A549 (cell line): Measurements from ENCODE around the gene PEPD. TPM values are rescaled to one million over a fixed set of nuclear protein-coding genes. Genes with fewer than 3 reads are reported as not detected.

ENCODE experiments used
- ATAC-seq, 2 experiments: fragments of 200-7000 bp in 1 of 2; fragments of >200 bp in 1 of 2; cut with Nextera tagmentation in 1 of 2; cut with Tn5 transposase in 1 of 2; 3 replicates each; pipeline versions ENCODE4 v1.8.0 to v1.9.1; 2018 to 2020; ENCODE audit warnings: mild to moderate bottlenecking in 1 of 2, moderate library complexity in 1 of 2
- CTCF ChIA-PET: fragments of 300-600 bp; sonication (Branson Sonifier 250); formaldehyde crosslinking; extraction: SDS; loops from one replicate; lab custom pipeline; 2021; ENCODE audit warnings: antibody characterized with exemption, inconsistent platforms; lab: Yijun Ruan, JAX
- POLR2A ChIA-PET: fragments of 350-600 bp; formaldehyde crosslinking; extraction: SDS; loops from one replicate; lab custom pipeline; 2021; ENCODE audit warnings: antibody characterized with exemption, inconsistent platforms; lab: Yijun Ruan, JAX
- DNase-seq, 2 experiments: peaks; one replicate each; pipeline versions ENCODE4 v3.0.0 to v3.0.0-alpha.2; 2011 to 2016; ENCODE audit warnings: low read depth in 1 of 2, low spot score in 1 of 2
- FAIRE-seq: peaks from 2 replicates; lab custom pipeline; 2011; peaks lifted over from hg19 to GRCh38; lab: Jason Lieb, UNC
- H3K27ac ChIP-seq, 2 experiments: fragments of >200 bp; sonication (Bioruptor Twin); formaldehyde crosslinking; 3 replicates each; pipeline ENCODE4 v1.5.1; 2016 to 2017
- H3K4me1 ChIP-seq: fragments of >200 bp; sonication (Bioruptor Twin); formaldehyde crosslinking; 3 replicates; pipeline ENCODE4 v1.6.1; 2016
- H3K4me2 ChIP-seq: fragments of >200 bp; sonication (Bioruptor Twin); formaldehyde crosslinking; 3 replicates; pipeline ENCODE4 v1.6.1; 2016
- H3K4me3 ChIP-seq: fragments of >200 bp; sonication (Bioruptor Twin); formaldehyde crosslinking; 3 replicates; pipeline ENCODE4 v1.5.1; 2016
- H3K9me3 ChIP-seq: fragments of >200 bp; sonication (Bioruptor Twin); formaldehyde crosslinking; 3 replicates; pipeline ENCODE4 v1.6.1; 2016
- ATOH8 ChIP-seq: fragments of 250-450 bp; sonication (Bioruptor Pico); IDR thresholded peaks from 2 replicates; pipeline ENCODE4 v1.5.0; 2020; ENCODE audit warnings: low read depth, mild to moderate bottlenecking, moderate library complexity
- BHLHE40 ChIP-seq: IDR thresholded peaks from 2 replicates; pipeline ENCODE4 v1.6.1; 2012; ENCODE audit warnings: low read depth, low read length, inconsistent platforms
- CBX2 ChIP-seq: fragments of 200-600 bp; sonication (generic); IDR thresholded peaks from 2 replicates; pipeline ENCODE4 v1.6.1; 2016; ENCODE audit warnings: low read depth, mild to moderate bottlenecking, borderline replicate concordance
- CEBPB ChIP-seq, 2 experiments: fragments of >200 bp in 1 of 2; sonication (Bioruptor Twin) in 1 of 2; formaldehyde crosslinking in 1 of 2; IDR thresholded peaks; 2 replicates each; pipeline ENCODE4 v1.6.1; 2012 to 2016
- EHF ChIP-seq: fragments of 250-450 bp; sonication (Bioruptor Pico); IDR thresholded peaks from 2 replicates; pipeline ENCODE4 v1.5.0; 2020; ENCODE audit warnings: mild to moderate bottlenecking
- ESRRA ChIP-seq: fragments of 150-350 bp; IDR thresholded peaks from 2 replicates; pipeline ENCODE4 v1.6.1; 2014; ENCODE audit warnings: mild to moderate bottlenecking, low read length, borderline replicate concordance
- FOXS1 ChIP-seq: fragments of 250-450 bp; sonication (Bioruptor Pico); IDR thresholded peaks from 2 replicates; pipeline ENCODE4 v1.5.0; 2020; ENCODE audit warnings: mild to moderate bottlenecking, moderate library complexity
- HDAC2 ChIP-seq: fragments of 200-600 bp; sonication (generic); IDR thresholded peaks from 2 replicates; pipeline ENCODE4 v1.6.1; 2016
- JUN ChIP-seq, 2 experiments: fragments of >200 bp; sonication (Bioruptor Twin); formaldehyde crosslinking; IDR thresholded peaks; 2 replicates in 1 of 2; 3 replicates in 1 of 2; pipeline ENCODE4 v1.6.1; 2016 to 2017
- KDM5A ChIP-seq: fragments of 200-600 bp; sonication (generic); IDR thresholded peaks from 2 replicates; pipeline ENCODE4 v1.6.1; 2016; ENCODE audit warnings: antibody characterized with exemption, mild to moderate bottlenecking
- MAFK ChIP-seq: fragments of 450-650 bp; IDR thresholded peaks from 2 replicates; pipeline ENCODE4 v1.6.1; 2014; ENCODE audit not compliant: partially characterized antibody
- NFE2L2 ChIP-seq: fragments of 150-350 bp; conservative IDR thresholded peaks from 2 replicates; pipeline ENCODE4 v1.6.1; 2014; ENCODE audit warnings: low read length
- RCOR1 ChIP-seq: fragments of 150-350 bp; IDR thresholded peaks from 2 replicates; pipeline ENCODE4 v1.6.1; 2014; ENCODE audit warnings: antibody characterized with exemption, low read length, low read depth
- RNF2 ChIP-seq: fragments of 200-600 bp; sonication (generic); IDR thresholded peaks from 2 replicates; pipeline ENCODE4 v1.6.1; 2016; ENCODE audit warnings: low read depth, mild to moderate bottlenecking, antibody characterized with exemption, moderate library complexity, borderline replicate concordance
- TFCP2L1 ChIP-seq: fragments of 250-450 bp; sonication (Bioruptor Pico); IDR thresholded peaks from 2 replicates; pipeline ENCODE4 v1.5.0; 2021; ENCODE audit warnings: mild to moderate bottlenecking
- ZC3H11A ChIP-seq: fragments of 450-650 bp; IDR thresholded peaks from 2 replicates; pipeline ENCODE4 v1.6.1; 2014; ENCODE audit warnings: antibody characterized with exemption, mild to moderate bottlenecking
- ZFP36 ChIP-seq: fragments of 450-650 bp; IDR thresholded peaks from 2 replicates; pipeline ENCODE4 v1.6.1; 2014; ENCODE audit warnings: borderline replicate concordance; ENCODE audit not compliant: partially characterized antibody
- WGBS: methylation state at CpG from one replicate; pipeline ENCODE4 v1.1.6; 2017; ENCODE audit errors: missing lambda C conversion rate; 5-methylcytosine and 5-hydroxymethylcytosine counted together
- polyA plus RNA-seq, 4 experiments: library from polyadenylated mRNA; depleted of rRNA in 3 of 4; stranded (reverse); fragments of >200 nt; fragmentation: RNase III in 1 of 4; extraction: RNeasy Plus Mini Kit Qiagen cat#74134 plus additional on column Dnase treatment in 1 of 4; gene quantifications; 2 replicates in 3 of 4; 3 replicates in 1 of 4; pipeline ENCODE4 v1.2.3, GENCODE V29; 2011 to 2017
- TF ChIP-seq, protein P1 (sequence below): fragments of >200 bp; sonication (Bioruptor Twin); formaldehyde crosslinking; IDR thresholded peaks from 2 replicates; pipeline ENCODE4 v1.6.1; 2016
- TF ChIP-seq, protein P2 (sequence below): fragments of 450-650 bp; IDR thresholded peaks from 2 replicates; pipeline ENCODE4 v1.6.1; 2014; ENCODE audit warnings: antibody characterized with exemption
- TF ChIP-seq, protein P3 (sequence below): fragments of 200-600 bp; sonication (generic); IDR thresholded peaks from 2 replicates; pipeline ENCODE4 v1.6.1; 2016; ENCODE audit warnings: antibody characterized with exemption, mild to moderate bottlenecking, moderate library complexity
- TF ChIP-seq, protein P4 (sequence below): fragments of >200 bp; sonication (Bioruptor Twin); formaldehyde crosslinking; IDR thresholded peaks from 3 replicates; pipeline ENCODE4 v1.6.1; 2016

Gene PEPD
- polyA plus RNA-seq, 2 of the 4 experiments (the other 2 are of a cell fraction), result 85.5 to 100 TPM

- no peak for TF ChIP-seq MAFK
- TF ChIP-seq RCOR1, result no peak
- TF ChIP-seq ZFP36, result no peak
- ChIA-PET POLR2A (no interaction called here), CTCF (no interaction called here)
- no peak for DNase-seq
- FAIRE-seq, result no peak
- no peak overlapping the region for H3K27ac ChIP-seq
- H3K4me3 ChIP-seq, result no peak overlapping the region
- no peaks in the 10 kb centered on the region for H3K9me3 ChIP-seq
- peak in 1 of 2 experiments; percentile 30; a peak in 3 of 6 replicates for ATAC-seq
- no peaks in the 10 kb centered on the region for H3K4me1 ChIP-seq
- WGBS, result 12% methylated on average over 8 of the region's 8 CpGs
- no peak overlapping the region for H3K4me2 ChIP-seq
Observed at GRCh38 chr19:33559996-33560395, 38.4 kb upstream of the PEPD start.

GRCh38 chr19:33558856-33559255, 37.3 kb upstream of the PEPD start:
- TF ChIP-seq KDM5A, result no peak
- no peak for TF ChIP-seq EHF (CRISPR knock-in tag)
- TF ChIP-seq CBX2, result no peak
- no peak for TF ChIP-seq HDAC2
- no peak for TF ChIP-seq TFCP2L1
- TF ChIP-seq ATOH8 (CRISPR knock-in tag), result no peak
- no peak for TF ChIP-seq JUN (IDR thresholded peaks at IDR 0.05)
- TF ChIP-seq, protein P1, sequence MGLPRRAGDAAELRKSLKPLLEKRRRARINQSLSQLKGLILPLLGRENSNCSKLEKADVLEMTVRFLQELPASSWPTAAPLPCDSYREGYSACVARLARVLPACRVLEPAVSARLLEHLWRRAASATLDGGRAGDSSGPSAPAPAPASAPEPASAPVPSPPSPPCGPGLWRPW, result no peak
- TF ChIP-seq, protein P2, sequence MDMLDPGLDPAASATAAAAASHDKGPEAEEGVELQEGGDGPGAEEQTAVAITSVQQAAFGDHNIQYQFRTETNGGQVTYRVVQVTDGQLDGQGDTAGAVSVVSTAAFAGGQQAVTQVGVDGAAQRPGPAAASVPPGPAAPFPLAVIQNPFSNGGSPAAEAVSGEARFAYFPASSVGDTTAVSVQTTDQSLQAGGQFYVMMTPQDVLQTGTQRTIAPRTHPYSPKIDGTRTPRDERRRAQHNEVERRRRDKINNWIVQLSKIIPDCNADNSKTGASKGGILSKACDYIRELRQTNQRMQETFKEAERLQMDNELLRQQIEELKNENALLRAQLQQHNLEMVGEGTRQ, result no peak
- TF ChIP-seq CEBPB (IDR thresholded peaks at IDR 0.05), result no peak
- TF ChIP-seq, protein P3, sequence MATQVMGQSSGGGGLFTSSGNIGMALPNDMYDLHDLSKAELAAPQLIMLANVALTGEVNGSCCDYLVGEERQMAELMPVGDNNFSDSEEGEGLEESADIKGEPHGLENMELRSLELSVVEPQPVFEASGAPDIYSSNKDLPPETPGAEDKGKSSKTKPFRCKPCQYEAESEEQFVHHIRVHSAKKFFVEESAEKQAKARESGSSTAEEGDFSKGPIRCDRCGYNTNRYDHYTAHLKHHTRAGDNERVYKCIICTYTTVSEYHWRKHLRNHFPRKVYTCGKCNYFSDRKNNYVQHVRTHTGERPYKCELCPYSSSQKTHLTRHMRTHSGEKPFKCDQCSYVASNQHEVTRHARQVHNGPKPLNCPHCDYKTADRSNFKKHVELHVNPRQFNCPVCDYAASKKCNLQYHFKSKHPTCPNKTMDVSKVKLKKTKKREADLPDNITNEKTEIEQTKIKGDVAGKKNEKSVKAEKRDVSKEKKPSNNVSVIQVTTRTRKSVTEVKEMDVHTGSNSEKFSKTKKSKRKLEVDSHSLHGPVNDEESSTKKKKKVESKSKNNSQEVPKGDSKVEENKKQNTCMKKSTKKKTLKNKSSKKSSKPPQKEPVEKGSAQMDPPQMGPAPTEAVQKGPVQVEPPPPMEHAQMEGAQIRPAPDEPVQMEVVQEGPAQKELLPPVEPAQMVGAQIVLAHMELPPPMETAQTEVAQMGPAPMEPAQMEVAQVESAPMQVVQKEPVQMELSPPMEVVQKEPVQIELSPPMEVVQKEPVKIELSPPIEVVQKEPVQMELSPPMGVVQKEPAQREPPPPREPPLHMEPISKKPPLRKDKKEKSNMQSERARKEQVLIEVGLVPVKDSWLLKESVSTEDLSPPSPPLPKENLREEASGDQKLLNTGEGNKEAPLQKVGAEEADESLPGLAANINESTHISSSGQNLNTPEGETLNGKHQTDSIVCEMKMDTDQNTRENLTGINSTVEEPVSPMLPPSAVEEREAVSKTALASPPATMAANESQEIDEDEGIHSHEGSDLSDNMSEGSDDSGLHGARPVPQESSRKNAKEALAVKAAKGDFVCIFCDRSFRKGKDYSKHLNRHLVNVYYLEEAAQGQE, result no peak
- no peak for TF ChIP-seq ESRRA
- no peak for TF ChIP-seq RNF2
- TF ChIP-seq FOXS1 (CRISPR knock-in tag), result no peak
- TF ChIP-seq, protein P4, sequence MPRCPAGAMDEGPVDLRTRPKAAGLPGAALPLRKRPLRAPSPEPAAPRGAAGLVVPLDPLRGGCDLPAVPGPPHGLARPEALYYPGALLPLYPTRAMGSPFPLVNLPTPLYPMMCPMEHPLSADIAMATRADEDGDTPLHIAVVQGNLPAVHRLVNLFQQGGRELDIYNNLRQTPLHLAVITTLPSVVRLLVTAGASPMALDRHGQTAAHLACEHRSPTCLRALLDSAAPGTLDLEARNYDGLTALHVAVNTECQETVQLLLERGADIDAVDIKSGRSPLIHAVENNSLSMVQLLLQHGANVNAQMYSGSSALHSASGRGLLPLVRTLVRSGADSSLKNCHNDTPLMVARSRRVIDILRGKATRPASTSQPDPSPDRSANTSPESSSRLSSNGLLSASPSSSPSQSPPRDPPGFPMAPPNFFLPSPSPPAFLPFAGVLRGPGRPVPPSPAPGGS, result no peak
- no peak for TF ChIP-seq BHLHE40
- TF ChIP-seq ZC3H11A, result no peak
- no peak for TF ChIP-seq ZFP36
- TF ChIP-seq RCOR1, result no peak
- TF ChIP-seq NFE2L2, result no peak
- POLR2A ChIA-PET, result no interaction called here
- no peak for DNase-seq
- Histone ChIP-seq H3K9me3 (no peaks in the 10 kb centered on the region), H3K4me1 (no peaks in the 10 kb centered on the region), H3K4me3 (no peak overlapping the region), H3K27ac (no peak overlapping the region), H3K4me2 (no peak overlapping the region)
- FAIRE-seq, result peak; percentile 28
- CTCF ChIA-PET, result no interaction called here
- 18% methylated on average over 9 of the region's 9 CpGs for WGBS
- ATAC-seq, result no peak
